ENCODE measurements around the gene AP3S2.
"Not testable (repeated sequence)": the region's sequence is repeated elsewhere in the genome, so short reads cannot be mapped to it uniquely, and the experiment has no call there.

Gene AP3S2

DNA sequence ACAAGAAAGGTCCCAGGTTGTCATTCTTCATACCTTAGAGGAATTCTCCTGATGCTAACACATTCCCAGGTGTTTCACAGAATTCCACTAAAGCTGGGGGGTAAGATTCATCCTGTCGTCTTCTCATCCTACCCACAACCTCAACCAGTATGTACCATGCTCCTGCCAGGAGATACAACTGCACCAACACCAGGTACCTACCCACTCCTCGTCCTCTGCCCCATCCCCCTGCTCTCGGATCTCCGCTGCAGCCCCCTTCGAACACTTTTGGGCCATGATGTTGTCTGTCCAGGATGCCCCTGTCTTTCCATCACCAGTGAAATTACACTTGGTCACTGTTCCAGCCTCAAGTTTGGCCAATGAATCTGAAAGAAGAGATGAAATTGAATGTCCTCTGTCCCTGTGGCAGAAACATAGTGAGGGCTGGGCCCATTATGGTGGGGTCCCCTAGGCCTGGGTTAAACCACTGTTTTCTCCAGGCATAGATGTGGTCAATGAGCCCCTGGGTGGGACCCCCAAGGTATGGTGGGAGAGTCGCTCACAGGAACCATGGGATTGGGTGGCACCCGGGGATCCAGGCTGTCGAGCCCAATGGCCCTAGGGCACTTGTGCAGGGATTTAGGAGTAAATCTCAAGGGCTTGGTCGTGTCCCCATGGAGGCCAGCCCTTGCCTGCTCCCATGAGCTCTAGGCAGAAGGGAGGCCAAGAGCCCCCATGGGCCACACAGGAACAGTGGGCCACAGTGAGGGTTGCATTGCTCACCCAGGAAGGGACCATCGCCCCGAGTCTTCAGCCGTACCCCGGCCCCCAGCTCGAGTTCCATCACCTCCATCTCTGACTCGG is 9.4 kb upstream of the AP3S2 start:
- DNase-seq: no peak

DNA sequence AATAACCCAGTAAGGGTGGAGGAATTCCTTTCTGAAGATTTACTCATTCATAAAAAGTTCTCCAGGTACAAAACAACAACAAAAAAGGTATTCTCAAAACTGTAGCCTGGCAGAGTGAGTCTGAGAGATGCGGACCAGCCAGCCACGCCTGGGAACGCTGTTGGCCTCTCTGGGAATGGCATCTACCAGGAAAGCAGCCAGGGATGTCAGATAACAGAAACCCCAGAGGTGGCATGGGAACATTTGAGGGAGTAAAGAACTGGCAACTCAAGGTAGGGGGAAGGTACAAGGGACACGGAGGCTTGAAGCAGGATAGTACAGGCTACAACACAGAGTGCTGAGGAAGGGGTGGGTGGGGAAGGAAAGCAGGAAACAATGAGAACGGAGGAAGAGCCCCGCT is 7.1 kb upstream of the AP3S2 start:
- no peak for DNase-seq

DNA sequence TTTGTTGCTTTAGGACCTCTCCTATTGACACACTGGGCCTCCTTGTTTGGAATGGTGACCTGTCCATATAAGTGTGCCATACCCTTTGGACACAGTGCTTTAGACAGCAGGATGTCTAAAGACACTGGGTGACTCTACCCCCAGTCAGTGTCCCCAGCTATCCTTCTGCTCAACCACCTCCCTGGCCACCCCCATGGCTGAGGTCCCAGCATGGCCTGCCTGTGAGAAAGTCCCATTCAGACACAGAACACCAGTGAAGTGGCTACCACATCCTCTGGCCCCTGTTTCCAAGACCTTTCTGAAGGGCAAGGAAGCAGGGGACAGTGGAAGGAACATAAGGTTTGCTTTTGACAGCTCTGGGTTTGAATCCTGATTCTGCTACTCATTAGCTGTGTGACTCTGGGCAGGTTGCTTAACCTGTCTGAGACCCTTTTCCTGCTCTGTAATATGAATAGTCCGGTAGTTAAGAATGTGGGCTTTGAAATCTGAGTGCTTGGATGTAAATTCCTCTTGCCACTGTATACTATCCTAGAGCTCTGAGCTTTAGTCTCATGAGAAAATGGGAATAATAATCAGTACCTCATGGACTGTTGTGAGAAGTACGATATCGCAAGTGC is 6.3 kb upstream of the AP3S2 start:
- DNase-seq: no peak

DNA sequence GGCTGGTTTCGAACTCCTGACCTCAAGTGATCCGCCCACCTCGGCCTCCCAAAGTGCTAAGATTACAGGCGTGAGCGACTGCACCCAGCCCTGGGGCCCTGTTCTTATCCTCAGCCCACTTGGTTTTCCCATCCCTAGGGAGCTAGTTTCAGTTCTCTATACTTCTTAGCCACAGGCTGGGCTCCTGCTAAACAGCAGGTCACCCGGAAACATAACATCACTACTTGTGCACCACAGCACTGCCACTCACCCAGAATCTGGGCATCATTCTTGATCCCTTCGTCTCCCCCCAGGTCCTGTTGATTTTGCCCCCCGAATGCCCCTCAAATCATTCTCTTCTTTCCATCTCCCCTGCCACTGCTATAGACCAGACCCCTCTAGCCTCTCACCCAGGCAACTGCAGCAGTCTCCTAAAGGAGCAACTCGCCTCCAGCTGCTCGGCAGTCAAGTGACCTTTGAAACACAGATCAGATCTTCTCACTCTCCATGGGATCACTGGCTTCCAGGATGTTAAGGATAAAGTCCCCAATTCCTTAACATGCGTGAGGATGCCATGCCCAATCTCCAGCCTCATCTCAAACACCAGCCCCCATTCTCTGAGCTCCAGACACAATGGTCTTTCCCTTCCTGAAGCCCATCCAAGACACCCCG is 5.6 kb upstream of the AP3S2 start:
- no peak for DNase-seq

DNA sequence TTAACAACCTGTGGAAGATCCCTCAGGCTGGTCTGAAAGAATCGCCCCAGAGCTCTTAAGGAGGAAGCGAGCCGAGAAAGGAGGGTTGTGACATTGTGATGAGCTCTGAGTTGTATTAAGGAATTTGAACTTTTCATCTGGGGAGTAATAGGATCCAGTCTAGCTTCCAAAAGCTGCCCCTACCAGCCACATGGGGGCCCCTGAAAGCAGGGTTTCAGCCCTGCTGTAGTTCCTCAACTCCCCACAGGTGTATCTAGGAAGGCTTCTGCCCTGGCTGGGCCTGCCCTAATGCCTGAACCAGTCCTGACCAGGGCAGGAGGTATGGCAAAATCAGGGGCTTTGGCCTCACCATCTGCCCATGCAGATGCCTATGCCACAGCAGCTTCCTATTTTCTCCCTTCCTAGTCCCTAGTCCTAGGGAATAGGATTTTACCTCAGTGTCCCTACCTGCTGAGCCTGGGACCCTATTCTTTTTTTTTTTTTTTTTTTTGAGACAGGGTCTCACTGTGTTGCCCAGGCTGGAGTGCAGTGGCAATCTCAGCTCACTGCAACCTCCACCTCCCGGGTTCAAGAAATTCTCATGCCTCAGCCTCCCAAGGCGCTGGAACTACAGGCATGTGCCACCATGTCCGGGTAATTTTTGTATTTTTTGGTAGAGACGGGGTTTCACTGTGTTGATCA is 5.0 kb upstream of the AP3S2 start:
- DNase-seq: no peak

DNA sequence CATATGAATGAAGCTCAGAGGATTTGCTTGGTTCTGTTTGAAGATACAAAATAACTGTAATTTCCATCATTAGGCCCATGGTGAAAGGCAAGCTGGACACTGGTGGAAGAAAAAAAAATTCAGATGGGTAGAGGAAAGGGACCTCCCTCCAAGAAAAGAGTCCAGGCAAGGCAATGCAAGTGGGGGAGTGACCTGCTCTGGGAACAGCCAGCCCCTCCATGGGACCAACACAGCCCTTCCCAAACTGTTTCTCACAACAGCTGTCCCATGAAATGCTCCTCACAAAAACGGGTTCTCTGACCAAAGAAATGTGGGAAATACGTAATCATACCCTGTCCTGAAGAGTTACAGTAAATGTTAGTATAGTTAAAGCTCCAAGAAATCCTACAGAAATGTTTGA is 4.4 kb upstream of the AP3S2 start:
- no peak for DNase-seq

- DNase-seq: no peak
These were observed 767 bp downstream of the AP3S2 start for GRCh38 chr15:89893027-89893426.

DNA sequence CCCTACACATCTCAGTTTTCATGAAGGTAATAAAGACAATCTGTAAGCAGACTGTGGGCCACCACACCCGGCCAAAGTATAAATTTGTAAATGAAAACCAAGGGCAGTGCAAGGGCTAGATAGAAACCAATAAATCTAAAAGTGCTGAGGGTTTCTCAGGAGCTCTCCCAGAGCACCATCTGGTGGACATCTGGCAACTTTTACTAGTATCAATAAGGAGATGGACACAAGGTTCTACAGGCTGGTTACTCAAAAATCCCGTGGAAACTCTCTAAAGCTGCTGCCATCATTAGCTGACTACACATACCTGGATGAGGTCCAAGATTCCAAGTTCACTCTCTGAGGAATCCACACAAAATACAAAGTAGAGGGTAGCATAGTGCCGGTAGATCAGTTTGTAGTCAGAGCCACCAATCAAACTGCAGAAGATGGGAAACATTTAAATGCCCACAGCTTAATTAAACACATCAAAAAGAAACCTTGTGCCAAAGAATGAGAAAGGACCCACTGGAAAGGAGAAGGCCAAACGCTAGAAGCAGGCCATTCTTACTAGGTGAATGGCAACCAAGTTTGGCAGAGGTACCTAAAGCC is 5.5 kb downstream of the AP3S2 start:
- DNase-seq: no peak

DNA sequence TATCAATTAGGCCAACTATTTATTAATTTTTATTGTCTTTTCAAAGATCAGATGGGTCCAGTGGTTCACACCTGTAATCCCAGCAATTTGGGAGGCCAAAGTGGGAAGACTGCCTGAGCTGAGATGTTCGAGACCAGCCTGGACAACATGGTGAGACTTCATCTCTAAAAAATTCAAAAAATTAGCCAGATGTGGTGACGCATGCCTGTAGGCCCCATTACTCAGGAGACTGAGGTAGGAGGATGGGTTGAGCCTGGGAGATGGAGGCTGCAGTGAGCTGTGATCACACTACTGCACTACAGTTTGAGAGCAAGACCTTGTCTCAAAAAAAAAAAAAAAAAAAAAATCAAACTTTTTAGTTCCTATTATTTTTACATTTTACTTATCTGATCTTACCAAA is 8.2 kb downstream of the AP3S2 start:
- no peak for DNase-seq

DNA sequence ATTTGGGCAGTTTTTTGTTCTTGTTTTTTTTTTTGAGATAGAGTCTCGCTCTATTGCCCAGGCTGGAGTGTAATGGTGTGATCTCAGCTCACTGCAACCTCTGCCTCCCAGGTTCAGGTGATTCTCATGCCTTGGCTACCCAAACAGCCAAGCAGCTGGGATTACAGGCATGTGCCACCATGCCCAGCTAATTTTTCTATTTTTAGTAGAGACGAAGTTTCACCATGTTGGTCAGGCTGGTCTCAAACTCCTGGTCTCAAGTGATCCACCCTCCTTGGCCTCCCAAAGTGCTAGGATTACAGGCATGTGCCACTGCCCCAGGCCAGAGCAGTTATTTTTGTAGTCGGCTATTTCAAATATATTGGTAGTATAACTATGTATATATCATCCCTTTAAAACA is 8.6 kb downstream of the AP3S2 start:
- DNase-seq: not testable (repeated sequence)

DNA sequence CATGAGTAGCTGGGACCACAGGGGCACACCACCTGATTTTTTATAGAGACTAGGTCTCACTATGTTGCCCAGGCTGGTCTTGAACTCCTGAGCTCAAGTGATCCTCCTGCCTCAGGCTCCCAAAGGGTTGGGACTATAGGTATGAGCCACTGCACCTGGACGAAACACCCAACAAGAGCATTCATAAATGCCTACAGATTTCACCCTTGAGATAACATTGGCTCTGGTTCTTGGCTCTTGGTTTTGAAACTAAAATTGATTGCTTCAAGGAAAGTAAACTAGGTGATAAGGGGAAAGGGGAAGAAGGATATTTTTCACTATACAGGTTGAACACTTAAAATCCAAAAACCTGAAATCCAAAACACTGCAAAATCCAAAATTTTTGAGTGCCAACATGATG is 10.3 kb downstream of the AP3S2 start:
- DNase-seq: no peak

GRCh38 chr15:89880727-89881126 is 13.1 kb downstream of the AP3S2 start:
- DNase-seq: no peak

DNA sequence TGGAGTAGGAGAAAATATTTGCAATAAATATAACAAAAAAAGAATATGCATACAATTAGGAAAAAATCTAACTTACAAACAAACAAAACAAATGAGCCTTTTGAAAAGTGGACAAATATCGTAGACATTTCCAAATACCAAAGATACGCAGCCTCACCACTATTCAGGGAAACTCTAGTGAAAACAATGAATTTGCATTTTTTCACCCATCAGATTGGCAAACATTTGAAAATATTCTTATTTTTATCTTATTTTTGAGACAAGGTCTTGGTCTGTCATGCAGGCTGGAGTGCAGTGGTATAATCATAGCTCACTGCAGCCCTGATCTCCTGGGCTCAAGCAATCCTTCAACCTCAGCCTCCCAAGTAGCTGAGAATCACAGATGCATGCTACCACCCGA is 15.5 kb downstream of the AP3S2 start:
- no peak for DNase-seq

GRCh38 chr15:89877083-89877425 is 16.7 kb downstream of the AP3S2 start:
- no peak for DNase-seq

GRCh38 chr15:89876396-89877082 is 17.3 kb downstream of the AP3S2 start:
- DNase-seq: no peak

DNA sequence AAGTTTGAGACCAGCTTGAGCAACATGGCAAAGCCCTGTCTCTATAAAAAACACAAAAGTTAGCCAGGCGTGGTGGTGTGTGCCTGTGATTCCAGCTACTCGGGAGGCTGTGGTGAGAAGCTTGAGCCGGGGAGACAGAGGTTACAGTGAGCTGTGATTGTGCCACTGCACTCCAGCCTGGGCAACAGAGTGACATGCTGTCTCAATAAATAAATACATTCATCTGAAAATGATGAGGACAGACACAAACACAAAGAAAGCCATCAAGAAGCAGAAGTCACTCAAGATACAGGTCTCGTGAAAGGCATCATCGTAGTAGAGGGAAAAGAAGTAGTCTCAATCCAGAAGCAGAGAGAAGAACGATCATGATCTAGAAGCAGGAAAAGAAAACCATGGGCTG is 18.1 kb downstream of the AP3S2 start:
- DNase-seq: no peak

DNA sequence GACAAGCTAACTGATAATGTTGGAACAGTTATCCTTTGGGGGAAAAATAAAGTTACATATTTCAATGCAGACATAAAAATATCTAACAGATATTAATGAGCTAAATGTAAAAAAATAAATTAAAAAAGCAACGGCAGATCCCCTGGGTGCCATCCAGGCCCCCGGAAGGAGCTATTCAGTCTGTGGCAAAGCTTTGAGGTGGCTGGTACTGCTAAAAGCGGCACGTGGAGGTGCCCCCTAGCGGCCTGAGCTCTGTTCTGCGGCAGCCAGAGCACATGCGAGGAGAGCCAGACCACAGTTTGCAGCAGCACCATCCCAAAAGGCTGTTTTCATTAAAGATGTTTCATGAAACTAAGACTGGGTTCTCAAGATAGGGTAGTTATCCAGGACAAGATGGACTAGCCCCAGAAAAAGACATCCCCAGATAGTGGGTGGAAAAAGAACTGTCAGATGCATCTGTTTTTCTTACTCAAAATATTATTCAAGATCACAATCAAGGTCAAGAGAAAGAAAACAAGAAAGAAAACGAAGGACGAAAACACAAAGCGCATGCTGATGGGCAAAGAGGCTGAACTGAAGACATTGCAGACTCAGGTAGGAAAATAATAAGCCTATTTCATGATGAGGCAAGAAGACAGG is 18.7 kb downstream of the AP3S2 start:
- DNase-seq: peak; percentile 42

GRCh38 chr15:89870688-89871288 is 23.0 kb downstream of the AP3S2 start:
- DNase-seq: no peak

- no peak for DNase-seq
These were observed 23.8 kb downstream of the AP3S2 start for GRCh38 chr15:89870006-89870405.

DNA sequence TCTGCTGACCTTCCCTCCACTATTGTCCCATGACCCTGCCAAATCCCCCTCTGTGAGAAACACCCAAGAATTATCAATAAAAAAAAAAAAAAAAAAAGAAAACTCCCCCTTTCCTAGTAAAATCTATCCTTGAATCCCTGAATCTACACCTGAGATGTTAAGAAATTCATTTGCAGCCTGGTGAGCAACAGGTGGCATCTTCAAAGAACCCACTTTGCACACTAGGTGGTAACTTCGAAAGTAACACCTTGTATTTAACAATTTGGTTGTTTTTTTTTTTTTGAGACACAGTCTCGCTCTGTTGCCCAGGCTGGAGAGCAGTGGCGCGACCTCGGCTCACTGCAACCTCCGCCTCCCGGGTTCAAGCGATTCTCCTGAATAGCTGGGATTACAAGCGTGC is 24.3 kb downstream of the AP3S2 start:
- DNase-seq: not testable (repeated sequence)

DNA sequence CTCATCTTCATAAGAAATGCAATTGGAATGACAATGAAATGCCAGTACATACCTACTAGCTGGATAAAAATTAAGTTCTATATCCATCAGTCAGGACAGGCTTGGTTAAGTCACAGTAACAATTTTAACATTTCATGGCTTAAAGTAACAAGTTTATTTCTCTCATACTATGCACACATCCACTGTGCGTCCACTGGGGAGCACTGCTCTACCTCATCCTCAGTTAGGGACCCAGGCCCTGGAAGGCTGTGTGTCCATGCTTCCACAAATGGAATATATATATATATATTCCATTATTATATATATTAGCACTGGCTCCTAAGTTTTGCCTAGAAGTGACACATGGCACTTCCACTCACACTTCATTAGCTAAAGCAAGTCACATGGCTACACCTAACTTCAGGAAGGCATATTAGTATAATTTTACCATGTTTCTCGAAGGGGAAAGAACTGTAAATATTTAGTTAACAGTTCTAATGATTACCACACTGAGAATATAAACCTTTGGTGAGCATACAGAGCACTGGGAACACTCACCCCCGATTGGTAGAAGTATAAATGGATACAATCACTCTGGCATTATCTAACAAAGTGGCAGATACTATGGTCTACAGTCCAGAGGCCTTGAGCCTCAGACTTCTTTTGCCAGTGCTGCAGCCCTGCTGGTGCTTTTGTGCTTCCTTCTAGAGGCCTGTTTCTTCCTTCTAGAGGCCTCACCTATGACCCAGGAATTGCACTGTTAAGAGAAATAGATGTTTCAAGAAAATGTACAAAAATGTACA is 28.6 kb downstream of the AP3S2 start:
- no peak for DNase-seq
